ENCODE results near the gene CCNDBP1.

DNA sequence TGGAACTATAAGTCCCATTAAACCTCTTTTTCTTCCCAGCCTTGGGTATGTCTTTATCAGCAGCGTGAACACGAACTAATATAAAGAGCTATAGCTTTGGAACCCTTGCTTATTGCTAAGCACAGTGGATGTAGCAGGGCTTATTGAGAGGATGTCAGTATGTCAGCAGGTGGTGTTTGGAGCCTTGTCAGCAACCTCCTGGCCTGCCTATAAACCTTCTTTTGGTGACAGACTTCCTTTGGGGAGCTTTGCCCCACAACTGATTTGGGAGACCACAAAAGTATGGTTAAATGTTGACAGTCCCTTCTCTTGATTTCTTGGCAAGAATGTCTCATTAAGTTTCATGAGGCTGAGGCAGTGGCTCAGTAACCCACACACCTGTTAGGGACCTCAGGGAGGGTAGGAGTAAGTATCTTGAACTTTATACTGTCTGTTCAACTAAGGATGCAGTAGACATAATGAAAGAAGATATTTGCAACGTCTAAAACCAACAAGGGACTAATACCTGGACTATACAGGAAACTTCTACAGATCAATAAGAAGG is 14.8 kb downstream of the CCNDBP1 start:
- TF ChIP-seq, protein P1, sequence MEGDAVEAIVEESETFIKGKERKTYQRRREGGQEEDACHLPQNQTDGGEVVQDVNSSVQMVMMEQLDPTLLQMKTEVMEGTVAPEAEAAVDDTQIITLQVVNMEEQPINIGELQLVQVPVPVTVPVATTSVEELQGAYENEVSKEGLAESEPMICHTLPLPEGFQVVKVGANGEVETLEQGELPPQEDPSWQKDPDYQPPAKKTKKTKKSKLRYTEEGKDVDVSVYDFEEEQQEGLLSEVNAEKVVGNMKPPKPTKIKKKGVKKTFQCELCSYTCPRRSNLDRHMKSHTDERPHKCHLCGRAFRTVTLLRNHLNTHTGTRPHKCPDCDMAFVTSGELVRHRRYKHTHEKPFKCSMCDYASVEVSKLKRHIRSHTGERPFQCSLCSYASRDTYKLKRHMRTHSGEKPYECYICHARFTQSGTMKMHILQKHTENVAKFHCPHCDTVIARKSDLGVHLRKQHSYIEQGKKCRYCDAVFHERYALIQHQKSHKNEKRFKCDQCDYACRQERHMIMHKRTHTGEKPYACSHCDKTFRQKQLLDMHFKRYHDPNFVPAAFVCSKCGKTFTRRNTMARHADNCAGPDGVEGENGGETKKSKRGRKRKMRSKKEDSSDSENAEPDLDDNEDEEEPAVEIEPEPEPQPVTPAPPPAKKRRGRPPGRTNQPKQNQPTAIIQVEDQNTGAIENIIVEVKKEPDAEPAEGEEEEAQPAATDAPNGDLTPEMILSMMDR (IDR thresholded peaks at IDR 0.05; ENCODE audit: low read depth, low read length, poor library complexity, severe bottlenecking): no peak
- TF ChIP-seq EZH2phosphoT487 (IDR thresholded peaks at IDR 0.05; ENCODE audit: borderline replicate concordance, low read length): no peak

All from DOHH2 (cell line).